ENCODE data around the gene SUMO4. TPM values are rescaled to one million over a fixed set of nuclear protein-coding genes. Genes with fewer than 3 reads are reported as not detected.

The SUMO4 gene
- total and polyA plus RNA-seq, 11 donors: 0.26 to 1.5 (median 0.53) TPM; not detected in 2

DNA sequence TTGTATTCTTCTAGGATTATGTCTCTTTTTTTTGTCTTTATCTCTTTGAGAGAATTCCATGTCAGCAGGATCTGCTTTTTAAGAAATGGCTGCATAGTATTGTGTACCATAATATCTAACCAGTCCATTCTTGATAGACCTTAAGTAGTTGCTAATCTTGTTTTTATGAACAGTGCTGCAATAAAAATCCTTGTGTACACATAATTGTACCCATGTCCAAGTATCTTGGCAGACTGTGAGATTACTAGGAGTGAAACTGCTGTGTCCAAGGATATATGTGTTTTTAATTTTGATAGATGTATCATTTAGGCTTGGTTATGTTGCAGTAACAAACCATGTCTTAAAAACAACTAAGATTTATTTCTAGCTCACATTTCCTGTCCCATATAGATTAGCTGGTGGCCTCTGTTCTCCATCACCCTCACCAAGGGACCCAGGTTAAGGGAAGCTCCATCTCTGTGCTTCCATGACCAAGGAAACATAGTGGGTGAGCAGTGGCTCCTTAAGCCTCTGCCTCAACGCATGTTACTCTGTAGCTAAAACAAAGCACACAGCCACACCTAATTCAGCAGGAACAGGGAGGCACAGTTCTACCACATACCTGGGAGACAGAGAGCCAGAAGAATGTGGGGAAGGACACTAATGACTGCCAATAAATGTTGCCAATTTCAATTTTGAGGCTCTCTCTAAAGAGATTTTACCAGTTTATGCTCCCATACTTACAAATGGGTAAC is 12.1 kb upstream of the SUMO4 start:
- no peaks in the 10 kb centered on the region for H3K27me3 ChIP-seq
- H3K9me3 ChIP-seq: no peaks in the 10 kb centered on the region
- TF ChIP-seq, protein P1, sequence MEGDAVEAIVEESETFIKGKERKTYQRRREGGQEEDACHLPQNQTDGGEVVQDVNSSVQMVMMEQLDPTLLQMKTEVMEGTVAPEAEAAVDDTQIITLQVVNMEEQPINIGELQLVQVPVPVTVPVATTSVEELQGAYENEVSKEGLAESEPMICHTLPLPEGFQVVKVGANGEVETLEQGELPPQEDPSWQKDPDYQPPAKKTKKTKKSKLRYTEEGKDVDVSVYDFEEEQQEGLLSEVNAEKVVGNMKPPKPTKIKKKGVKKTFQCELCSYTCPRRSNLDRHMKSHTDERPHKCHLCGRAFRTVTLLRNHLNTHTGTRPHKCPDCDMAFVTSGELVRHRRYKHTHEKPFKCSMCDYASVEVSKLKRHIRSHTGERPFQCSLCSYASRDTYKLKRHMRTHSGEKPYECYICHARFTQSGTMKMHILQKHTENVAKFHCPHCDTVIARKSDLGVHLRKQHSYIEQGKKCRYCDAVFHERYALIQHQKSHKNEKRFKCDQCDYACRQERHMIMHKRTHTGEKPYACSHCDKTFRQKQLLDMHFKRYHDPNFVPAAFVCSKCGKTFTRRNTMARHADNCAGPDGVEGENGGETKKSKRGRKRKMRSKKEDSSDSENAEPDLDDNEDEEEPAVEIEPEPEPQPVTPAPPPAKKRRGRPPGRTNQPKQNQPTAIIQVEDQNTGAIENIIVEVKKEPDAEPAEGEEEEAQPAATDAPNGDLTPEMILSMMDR (IDR thresholded peaks at IDR 0.05): no peak
- no peak for TF ChIP-seq POLR2A (IDR thresholded peaks at IDR 0.05)
- DNase-seq: no peak
- 58 to 79% (median 65%) methylated on average over 1 of the region's 1 CpG for WGBS, 4 donors
- no peak overlapping the region for H3K27ac ChIP-seq
- intact Hi-C loops (cut with DNase I): loop anchor here in 1 of 10 donors (5.0 kb wide), 1 partner anchor 71 kb away; the partner anchor contains the start of gene TAB2
- H3K4me1 ChIP-seq: peaks cover 0 to 21% (median 4%) of the 10 kb centered on the region in 12 donors
- ATAC-seq: no peak
- peaks cover 0 to 35% (median 8%) of the 10 kb centered on the region in 9 donors for H3K36me3 ChIP-seq
- H3K4me3 ChIP-seq: no peak overlapping the region

DNA sequence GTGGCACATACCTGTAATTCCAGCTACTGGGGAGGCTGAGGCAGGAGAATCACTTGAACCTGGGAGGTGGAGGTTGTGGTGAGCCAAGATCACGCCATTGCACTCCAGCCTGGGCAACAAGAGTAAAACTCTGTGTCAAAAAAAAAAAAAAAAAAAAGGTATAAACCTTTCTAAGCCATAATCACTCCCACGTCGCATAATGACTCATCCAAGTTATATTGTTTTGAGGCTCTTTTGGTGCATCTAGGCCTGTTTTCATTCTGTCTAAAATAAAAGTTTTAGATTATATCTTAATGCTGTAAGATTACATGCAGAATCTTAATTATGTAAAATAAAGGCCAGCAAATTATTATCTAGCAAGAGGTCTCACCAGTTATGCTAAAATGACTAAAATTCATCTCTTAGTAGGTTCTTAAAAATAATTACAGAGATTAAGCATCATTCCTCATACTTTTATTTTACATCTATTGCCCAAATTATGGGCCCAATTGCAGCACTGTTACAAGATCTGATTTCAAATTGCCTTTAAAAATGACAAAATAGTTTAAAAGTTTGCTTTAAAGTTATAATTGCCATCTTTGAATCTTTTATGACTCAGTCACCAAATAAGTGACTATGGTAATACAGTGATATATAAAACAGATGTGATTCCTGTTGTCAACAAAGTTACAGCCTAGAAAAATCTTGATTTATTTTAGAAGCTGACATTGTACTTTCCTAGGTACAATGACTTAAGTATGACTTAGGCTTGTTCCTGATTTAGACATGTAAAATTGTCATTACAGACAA is 10.4 kb upstream of the SUMO4 start:
- H3K36me3 ChIP-seq: peaks cover 0 to 18% (median 0%) of the 10 kb centered on the region in 9 donors
- DNase-seq: no peak
- peaks cover 0 to 4% (median 0%) of the 10 kb centered on the region in 12 donors for H3K9me3 ChIP-seq
- H3K4me1 ChIP-seq: peaks cover 0 to 16% (median 4%) of the 10 kb centered on the region in 12 donors
- WGBS, 4 donors: 84 to 95% (median 87%) methylated on average over 3 of the region's 3 CpGs
- no peaks in the 10 kb centered on the region for H3K27me3 ChIP-seq
- intact Hi-C loops (cut with DNase I): loop anchor here in 1 of 10 donors (5.0 kb wide), 1 partner anchor 72 kb away; the partner anchor contains the start of gene TAB2
- H3K4me3 ChIP-seq: no peak overlapping the region
- H3K27ac ChIP-seq: no peak overlapping the region
- TF ChIP-seq POLR2A (IDR thresholded peaks at IDR 0.05): no peak
- TF ChIP-seq, protein P1 (IDR thresholded peaks at IDR 0.05): no peak
- ATAC-seq: no peak

DNA sequence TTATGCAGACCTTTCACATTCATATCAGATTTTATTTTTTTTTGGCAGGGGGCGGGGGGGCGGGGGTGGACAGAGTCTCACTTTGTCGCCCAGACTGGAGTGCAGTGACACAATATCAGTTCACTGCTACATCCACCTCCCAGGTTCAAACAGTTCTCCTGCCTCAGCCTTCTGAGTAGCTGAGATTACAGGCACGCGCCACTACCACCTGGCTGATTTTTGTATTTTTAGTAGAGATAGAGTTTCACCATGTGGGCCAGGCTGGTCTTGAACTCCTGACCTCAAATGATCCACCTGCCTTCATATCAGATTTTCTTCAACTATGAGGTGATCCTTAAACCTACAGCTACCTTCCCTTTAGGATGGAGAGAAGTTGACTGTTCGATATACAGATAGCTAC is 8.0 kb upstream of the SUMO4 start:
- Histone ChIP-seq H3K36me3 (peaks cover 0 to 18% (median 0%) of the 10 kb centered on the region in 9 donors), H3K27me3 (no peaks in the 10 kb centered on the region), H3K9me3 (peaks cover 0 to 4% (median 0%) of the 10 kb centered on the region in 12 donors), H3K4me1 (peaks cover 0 to 16% (median 3%) of the 10 kb centered on the region in 12 donors), H3K27ac (no peak overlapping the region), H3K4me3 (no peak overlapping the region)
- WGBS, 4 donors: 98 to 99% (median 98%) methylated on average over 6 of the region's 6 CpGs
- intact Hi-C loops (cut with DNase I): no loop called here
- DNase-seq (no peak), ATAC-seq (no peak)
- TF ChIP-seq, protein P1 (IDR thresholded peaks at IDR 0.05): no peak
- no peak for TF ChIP-seq POLR2A (IDR thresholded peaks at IDR 0.05)

DNA sequence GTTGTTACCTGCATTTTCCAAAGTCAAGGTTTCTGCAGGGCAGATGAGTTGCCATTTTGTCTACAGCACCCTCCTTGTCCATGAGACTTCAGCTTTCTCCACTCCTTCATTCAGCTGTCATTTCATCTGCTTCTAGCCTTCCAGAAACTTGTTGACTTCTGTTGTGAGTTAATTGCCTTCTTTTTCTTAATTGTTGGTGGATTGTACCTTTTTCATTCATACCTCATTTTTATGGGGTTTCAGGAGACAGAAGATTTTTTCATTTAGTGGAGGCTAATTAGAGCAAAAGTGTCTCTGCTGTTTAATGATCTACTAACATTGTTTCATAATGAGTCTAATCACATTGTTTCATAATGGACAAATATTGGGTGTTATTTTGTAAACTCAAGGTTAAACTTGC is 7.5 kb upstream of the SUMO4 start:
- ATAC-seq (no peak), DNase-seq (no peak)
- H3K4me3 ChIP-seq: no peak overlapping the region
- no peak for TF ChIP-seq POLR2A (IDR thresholded peaks at IDR 0.05)
- TF ChIP-seq, protein P1 (IDR thresholded peaks at IDR 0.05): no peak
- peaks cover 0 to 22% (median 2%) of the 10 kb centered on the region in 9 donors for H3K36me3 ChIP-seq
- H3K27ac ChIP-seq: no peak overlapping the region
- peaks cover 0 to 4% (median 0%) of the 10 kb centered on the region in 12 donors for H3K9me3 ChIP-seq
- H3K27me3 ChIP-seq: no peaks in the 10 kb centered on the region
- intact Hi-C loops (cut with DNase I): no loop called here
- peaks cover 0 to 16% (median 3%) of the 10 kb centered on the region in 12 donors for H3K4me1 ChIP-seq
